D341Med (cell line): ENCODE data around the gene ZNF469.

Experiments
- DNase-seq: peaks from one replicate; pipeline ENCODE4 v3.0.0; 2012; ENCODE audit warnings: low spot score

The ZNF469 gene

DNA sequence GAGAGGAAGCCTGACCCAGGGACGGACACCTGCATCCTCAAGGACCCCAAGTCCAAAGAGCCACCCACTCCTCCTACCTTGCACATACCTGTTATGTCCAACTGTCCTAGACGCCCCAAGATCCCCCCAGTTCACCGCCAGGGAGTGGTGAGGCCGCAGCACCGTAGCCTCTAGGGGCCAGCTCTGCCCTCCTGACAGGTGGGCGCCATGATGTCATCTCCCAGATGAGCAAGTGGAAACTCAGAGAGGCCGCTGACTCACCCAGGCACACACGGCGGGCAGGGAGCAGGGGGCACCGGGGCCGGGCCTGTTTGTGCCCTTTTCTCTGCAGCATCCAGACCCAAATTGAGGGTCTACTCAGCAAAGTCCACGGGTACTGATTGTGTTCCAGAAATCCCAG, 4.8 kb upstream of the ZNF469 start:
- DNase-seq = no peak

DNA sequence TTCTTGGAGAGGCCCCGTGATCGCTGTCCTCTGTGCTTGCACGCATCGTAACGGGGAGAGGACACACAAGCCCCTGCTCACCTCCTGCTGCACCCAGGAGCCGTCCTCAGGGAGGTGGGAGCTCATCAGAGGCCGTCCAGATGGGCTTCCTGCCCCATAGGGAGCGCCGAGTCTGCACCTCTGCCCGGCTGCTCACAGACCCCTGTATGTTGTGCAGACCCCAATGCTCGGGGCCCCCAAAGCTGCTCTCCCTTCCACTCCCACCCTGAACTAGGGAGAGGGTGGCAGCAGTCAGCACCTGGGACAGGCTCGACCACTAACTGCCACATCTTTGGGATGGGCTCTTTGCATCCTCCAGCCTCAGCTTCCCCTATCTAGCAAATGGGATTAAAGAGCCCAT, 4.4 kb upstream of the ZNF469 start:
- DNase-seq = no peak

DNA sequence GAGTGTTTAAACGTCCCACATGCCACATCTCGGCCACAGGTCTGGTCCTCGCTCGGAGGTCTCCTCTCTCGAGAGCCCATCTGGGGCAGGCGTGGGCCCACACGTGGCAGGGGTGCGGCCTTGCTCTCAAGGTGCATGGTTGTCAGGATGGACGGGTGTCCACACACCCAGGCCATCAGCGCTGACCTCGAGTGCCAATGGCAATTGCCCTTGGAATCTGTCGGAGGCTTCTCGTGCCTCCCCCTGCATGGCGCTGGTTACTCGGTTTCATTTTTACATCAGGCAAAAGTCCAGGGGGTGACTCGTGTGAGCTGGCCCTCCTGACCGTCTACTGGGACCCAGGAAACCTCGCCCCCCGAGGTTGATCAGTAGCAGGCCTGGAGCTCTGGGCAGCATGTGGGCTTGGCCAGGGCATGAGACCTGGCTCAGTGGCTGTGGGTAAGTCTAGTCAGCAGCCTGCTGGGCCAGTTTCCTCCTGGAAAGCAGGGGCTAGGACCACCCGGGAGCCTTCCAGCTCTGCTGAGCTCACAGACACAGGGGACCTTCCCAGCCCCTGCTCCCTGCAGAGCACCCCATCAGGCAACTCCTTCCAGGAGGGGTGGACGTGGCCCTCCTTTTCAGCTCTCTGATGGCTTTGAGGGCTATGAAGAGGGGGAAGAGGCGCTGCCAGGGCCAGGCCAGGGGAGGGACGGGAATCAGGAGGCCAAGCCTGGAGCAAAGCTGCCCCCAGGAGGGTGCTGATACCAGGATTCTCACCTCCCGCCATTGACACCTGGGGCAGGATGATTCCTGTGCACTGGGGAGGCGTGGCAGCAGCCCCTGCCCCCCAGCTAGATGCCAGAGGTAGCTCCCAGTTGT, 3.7 kb upstream of the ZNF469 start:
- DNase-seq = no peak

DNA sequence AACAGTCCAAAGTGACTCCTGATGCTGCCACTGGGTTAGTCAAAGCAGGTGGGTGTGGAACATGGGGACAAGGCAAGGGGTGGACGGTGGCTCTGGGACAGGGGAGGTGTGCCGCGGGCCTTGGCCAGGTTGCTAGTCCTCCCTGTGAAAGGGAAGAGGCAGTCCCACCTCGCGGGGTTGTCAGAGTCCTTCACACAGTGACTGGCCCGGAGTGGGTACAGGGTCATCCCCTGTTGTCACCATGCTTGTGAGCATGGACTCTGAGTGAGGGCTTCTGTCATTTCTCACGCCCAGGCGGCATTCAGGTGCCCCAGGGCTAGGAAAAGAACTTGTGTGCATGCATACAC, 3.1 kb upstream of the ZNF469 start:
- no peak for DNase-seq

DNA sequence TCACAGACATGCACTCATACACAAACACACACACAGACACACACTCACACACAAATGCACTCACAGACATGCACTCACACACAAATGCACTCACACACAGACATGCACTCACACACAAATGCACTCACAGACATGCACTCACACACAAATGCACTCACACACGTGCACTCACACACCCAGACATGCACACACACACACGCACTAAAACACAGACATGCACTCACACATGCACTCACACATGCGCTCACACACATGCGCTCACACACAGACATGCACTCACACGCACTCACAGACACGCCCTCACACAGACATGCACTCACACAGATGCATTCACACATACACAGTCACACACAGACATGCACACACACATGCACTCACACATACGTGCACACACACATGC, 2.7 kb upstream of the ZNF469 start:
- no peak for DNase-seq

DNA sequence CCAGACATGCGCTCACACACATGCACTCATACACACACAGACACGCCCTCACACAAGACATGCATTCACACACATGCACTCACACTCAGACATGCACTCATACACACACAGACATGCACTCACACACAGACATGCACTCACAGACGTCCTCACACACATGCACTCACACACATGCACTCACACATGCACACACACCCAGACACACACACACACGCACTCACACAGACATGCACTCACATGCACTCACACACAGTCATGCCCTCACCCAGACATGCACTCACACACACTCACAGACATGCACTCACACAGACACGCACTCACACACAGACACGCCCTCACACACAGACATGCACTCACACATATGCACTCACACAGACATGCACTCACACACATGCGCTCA, 2.1 kb upstream of the ZNF469 start:
- DNase-seq = no peak

DNA sequence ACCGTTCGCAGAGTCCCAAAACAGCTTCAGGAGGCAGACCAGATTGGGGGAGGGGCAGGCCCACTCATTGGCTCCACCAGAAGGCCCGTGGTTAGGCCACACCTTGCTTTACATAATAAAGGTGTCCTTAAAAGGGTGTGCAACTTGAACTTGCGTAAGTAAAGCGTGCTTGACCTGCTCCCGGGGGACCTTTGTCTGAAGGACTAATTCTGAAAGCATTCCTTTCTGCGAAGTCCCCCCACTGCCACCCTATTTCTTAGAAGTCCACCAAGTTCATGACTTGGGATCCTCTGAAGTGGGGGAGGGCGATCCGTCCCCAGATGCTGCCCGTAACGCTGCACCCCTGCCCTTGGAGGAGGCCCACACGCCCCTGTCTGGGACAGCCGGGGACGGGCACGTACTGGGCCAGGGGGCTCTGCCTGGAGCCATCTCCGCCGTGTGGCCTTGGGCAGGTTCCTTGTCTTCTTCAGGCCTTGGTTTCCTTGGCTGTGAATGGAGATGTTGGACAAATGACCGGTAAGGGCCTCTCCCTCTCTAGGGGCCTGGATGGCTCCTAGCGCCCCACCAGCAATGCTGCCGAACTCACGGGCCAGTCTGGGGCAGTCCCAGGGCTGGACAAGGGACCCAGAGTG, 823 bp upstream of the ZNF469 start:
- DNase-seq = no peak

DNA sequence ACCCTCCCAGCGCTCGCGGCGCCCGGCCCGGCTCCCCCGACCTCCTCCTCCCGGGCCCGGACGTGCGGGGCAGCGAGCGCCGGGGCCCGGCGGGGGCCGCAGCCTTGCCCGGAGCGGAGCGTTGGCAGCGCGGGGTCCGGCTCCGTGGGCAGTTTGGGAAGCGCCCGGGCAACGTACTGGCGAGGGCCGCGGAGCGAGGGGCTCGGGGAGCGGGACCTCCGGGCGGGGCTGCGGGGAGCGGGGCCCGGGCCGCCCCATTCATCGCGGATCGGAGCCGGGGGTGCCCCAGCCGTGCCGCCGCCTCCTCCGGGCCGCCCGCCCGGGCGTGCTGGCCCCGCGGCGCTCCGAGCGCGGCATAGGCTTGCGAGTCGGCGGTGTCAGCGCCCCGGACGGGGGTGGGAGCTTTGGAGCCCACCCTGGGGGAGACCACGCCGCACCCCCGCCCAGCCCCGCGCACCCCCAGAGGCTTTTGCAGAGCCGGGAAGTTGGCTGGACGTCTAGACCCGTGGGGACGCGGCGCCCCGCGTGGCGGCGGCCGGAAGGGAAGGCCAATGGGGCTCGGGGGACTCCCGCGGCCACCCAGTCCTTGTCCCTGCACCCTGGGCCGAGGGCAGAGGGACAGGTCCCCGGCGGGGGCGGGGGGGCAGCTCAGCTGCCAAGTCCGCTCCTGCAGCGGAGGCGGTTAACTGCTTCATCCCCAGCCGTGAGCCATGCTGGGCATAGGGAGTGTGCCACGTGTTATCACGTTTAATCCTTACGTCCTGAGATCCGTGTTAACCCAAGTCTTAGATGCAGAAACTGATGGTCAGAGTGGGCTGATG, 852 bp downstream of the ZNF469 start:
- peak; percentile 72 for DNase-seq

DNA sequence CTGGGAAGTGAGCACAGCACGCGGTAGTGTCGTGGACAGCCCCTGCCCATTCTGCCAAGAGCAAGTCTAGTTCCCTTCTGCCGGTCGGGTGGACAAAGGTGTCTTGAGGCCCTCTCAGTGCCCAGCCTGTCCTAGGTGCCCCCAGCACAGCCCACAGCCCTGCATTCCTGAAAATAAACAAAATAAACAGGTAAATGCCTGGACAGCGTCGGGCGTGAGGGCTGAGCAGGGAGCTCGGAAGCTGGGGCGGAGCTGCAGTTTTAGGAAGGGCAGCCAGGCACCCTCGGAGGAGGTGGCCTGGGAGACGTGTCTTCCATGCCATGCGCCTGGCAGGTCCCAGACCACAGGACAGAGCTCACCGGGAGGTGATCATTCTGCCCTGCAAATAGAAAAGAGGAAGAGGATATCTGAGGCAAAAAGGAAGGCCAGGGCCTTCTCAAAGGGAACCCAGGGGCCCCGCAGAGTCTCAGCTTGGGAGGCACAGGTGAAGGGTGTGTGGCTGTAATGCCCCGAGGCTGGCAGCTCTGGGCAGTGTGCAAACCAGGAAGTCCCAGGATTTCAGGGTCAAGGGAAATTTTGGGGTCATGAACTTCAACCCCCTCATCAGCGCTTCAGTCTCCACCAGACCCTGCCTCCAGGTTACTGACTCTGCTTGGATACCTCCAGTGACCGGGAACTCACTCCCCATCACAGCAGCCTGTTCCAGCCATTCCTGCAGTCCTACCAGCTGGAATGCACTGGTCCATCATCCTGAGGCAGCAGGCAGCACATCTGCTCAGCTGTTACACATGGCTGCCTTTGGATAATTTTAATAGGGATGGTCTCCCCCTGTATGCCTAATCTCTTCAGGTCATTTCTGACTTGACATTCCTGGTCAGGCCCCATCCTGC, 1.7 kb downstream of the ZNF469 start:
- DNase-seq = no peak

DNA sequence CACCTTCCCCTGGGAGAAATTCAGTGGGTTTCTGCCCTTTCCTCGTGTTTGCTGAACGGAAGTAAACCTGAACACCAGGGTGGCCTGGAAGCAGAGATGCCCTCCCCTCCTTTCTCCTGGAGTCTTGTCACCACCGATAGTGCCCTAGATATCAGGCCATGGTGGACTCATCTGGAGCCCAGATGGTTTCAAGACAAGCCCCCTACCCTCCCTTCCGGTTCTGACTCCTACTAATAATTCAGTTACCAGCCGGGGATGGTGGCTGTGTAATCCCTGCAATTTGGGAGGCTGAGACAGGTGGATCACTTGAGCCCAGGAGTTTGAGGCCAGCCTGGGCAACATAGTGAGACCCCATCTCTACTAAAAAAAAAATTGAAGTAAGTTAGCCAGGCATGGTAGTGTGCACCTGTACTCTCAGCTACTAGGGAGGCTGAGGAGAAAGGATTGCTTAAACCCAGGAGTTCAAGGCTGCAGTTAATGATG, 2.4 kb downstream of the ZNF469 start:
- DNase-seq = no peak

DNA sequence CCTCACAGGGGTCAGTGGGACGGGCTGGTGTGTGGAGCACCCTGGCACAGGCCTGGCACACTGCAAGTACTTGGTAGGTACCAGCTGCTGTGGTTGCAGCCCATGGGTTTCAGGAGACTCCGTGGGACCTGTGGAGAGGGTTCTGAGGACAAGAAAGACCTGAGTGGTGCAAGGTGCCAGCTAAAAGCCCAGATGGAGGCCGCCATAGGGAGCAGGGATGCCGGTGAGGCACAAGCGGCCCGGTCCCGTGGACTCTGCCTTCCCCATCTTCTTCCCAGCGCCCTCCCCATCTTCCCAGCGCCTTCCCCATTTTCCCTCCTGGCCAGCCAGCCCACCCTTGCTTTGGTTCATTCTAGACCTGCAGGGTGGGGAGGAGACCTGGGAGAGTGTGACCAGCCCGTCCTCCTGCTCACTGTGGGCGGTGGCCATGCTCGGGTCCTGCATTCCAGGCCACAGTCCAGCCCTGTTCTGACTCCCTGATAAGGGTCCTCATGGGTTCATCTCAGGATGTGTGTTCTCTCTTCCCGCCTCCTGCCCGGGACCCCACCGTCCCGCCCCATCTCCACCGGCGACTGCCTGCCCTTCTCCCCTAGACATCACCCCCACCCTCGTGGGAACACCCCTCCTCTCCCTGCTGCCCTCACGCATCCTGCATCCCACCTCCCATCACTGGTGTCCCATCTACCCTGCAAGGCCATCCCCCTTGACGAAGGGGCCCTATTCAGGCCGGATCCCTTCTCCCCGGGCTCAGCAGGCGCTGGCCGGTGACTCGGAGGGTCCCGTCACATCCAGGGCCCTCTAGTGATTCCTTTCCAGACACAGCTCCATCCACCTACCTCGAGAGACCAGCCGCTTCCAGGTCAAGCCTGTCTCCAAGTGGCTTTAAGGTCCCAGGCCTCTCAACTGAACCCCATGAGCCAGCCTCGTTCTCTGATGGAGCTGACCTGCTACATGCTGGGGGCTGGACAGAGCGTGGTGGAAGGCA, 3.4 kb downstream of the ZNF469 start:
- DNase-seq = no peak

DNA sequence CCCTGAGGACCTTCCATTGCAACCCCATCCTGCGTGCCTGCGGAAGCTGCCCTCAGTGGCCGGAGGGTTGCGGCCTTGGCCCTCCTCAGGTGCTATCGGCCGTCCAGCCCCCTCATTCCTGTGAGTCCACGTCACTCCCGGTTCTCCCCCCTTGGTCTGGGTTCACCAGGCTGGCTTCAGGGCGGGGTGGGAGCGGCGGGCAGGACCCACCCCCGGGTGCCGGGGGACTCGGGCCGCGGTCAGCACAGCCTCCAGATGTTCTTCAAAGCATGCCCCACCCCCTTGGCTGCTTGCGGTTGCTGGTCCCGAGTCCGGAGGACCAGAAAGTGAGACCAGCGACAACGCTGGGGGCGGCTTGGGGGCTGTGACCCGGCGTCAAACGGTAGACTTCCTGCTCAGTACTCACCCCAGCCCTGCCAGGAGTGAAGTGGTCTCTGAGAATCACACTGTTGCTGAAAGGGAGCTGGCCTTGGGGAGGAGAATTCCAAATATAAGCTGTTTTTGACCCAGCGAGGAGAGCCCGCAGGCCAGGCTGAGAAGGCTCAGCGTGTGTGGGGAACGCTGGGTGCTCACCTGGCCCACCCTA, 4.5 kb downstream of the ZNF469 start:
- no peak for DNase-seq

DNA sequence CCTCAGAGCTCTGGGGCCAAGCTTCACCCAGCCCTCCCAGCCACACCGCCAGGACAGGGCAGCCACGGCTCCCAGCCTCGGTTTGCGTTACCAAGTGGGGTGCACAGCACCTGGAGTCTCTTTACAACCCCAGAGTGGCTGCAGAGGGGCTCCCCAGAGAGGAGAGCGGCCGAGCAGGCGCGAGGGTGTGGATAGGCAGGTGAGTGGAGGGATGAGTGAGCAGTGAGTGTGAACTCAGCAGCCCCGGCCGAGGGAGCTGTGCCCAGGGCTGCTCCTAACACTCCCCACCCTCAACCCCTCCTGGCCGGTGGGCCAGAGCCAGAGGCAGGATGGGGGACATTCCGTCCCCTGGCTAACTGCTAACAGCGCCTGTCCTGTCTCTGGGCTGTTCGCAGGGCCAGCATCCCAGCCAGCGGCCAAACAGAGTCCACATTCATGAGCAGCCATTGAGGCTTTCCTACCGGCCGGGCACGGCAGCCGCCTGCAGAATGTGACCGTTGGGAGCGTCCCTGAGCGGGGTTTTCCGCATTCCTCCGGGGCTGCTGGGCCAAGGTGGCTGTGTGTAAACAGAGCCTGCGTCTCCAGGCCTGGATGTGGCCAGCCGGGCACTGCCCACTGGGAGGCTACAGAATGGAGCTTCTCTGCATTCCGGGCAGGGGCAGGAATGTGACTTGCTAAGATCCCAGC, 5.3 kb downstream of the ZNF469 start:
- no peak for DNase-seq

DNA sequence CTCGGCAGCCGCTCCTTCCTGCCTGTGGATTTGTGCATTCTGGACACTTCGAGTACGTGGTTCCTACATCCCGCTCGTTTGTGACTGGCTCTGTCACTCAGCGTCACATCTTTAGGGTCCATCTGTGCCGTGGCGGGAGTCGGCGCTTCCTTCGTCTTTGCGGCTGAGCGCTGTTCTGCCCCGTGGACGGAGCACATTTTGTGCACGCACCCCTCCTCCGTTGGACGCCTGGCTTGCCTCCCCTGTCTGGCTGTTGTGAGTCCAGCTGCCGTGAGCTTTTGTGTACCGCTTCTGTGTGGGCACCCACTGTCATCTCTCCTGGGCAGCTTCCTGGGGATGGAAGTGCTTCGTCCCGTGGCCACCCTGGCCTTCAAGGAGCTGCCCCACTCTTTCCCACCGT, 6.4 kb downstream of the ZNF469 start:
- DNase-seq = no peak

DNA sequence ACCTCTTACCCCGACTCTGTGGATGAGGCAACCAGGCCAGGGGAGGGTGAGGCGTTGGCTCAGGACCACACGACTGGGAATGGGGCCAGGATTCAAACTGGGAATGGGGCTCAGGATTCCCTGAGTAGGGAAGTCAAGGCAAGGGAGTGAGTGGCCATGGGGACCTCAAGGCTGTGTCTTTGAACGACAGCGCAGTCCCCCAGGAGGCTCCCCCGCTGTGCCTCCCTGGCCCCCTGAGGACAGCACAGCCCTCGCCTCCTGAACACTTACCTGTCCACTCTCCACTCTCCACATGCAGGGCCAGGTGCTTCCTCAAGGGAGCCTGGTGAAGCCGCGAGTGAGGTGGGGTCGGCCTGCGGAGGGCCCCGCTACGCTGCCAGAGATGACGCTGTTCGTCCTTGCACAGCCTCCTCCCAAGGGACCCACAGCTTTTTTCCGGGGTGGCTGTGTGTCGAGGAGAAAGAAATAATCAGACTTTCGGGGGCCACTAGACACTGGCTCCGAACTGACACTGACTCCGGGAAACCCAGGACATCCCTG, 6.9 kb downstream of the ZNF469 start:
- no peak for DNase-seq

DNA sequence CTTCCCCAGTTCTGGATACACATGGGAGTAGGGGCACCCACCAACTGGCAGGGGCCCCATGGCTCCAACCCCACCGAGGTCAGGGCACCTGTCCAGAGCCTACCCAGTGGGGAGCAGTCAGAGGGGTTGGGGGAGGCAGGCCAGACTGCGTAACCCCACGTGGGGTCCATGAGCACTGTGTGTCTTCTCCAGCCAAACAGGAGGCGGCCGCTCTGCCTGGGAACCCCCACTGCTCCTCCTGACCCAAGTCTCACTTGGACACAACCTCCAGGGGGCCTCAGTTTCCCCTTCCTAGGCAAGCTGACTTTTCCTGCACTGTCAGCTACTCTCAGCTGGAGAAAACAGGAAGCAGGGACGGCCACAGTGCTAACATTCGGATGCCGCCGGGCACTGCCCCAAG, 7.5 kb downstream of the ZNF469 start:
- DNase-seq = no peak

DNA sequence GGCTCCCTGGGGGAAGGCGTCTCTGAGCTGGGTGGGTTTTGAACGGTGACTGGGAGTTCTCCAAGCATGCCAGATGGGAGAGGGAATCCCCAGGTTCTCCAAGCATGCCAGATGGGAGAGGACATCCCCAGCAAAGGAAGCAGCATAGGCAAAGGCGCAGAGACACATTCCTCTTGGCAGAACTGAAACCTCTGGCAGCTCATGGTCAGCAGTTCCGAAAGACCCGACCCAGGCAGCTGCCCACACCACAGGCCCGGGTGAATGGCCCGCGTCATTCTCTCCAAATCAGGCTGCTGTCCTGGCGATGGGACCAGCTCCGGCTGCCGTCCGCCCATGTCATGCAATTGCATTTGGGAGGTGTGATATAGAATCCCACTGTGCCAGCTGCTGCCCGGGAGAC, 8.0 kb downstream of the ZNF469 start:
- DNase-seq = no peak

DNA sequence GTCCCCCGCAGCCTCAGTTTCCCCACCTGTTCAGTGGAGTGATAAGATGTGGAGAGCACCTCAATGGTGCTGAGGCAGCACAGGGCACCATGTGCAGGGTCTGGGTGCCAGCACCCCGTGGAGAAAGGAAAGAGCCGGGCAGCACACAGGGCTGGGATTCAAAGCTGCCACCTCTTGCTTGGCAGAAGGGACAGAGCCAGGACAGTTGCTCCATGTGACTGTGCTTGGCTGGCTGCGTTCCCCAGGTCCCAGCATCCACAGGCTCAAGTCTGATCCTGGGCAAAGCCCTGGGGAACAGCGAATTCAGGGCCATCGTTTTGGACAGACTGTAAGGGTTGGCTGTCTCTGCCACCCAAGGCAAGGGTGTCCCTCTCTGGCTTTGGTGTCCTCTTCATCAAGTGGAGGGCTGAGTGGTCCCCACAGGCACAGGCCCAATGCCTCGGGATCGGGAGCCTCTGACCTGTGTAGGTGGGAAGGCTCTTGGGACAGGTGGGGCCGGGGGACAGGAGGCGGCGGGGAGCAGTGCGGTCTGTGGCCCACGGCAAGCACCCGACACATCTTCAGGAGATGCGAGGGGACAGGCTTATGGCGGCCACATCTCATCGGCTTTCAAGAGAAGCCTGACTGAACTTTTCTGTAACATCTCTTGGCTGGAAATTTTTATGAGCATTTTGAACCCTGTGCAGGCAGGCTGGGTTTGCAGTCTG, 8.5 kb downstream of the ZNF469 start:
- no peak for DNase-seq

DNA sequence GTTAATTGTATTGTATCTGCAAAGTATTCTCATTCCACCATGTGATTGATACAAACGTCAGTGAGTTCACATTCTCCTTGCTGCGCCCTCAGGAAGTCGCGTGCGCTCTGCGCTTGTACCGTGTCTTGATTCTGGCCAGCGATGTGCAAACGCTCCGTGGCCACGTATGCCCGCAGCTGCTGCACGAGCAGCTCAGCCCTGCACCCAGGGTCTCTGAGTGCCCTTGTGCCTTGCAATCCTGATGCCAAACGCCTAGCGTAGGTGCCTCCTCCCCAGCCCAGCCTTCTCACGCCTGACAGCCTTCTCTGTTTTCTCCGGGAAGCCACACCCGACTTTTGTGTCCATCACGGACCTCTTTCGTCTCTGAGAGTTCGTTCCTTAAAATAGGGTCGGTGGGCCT, 9.4 kb downstream of the ZNF469 start:
- no peak for DNase-seq
